HG03060 (cell line): ENCODE measurements around the gene TTC28.

ENCODE experiments used
- ATAC-seq: cut with Tn5 transposase; IDR thresholded peaks from one replicate; pipeline ENCODE4 v1.9.1; 2021; ENCODE audit warnings: low read depth, moderate number of reproducible peaks; ENCODE audit not compliant: unreplicated experiment

Gene TTC28

DNA sequence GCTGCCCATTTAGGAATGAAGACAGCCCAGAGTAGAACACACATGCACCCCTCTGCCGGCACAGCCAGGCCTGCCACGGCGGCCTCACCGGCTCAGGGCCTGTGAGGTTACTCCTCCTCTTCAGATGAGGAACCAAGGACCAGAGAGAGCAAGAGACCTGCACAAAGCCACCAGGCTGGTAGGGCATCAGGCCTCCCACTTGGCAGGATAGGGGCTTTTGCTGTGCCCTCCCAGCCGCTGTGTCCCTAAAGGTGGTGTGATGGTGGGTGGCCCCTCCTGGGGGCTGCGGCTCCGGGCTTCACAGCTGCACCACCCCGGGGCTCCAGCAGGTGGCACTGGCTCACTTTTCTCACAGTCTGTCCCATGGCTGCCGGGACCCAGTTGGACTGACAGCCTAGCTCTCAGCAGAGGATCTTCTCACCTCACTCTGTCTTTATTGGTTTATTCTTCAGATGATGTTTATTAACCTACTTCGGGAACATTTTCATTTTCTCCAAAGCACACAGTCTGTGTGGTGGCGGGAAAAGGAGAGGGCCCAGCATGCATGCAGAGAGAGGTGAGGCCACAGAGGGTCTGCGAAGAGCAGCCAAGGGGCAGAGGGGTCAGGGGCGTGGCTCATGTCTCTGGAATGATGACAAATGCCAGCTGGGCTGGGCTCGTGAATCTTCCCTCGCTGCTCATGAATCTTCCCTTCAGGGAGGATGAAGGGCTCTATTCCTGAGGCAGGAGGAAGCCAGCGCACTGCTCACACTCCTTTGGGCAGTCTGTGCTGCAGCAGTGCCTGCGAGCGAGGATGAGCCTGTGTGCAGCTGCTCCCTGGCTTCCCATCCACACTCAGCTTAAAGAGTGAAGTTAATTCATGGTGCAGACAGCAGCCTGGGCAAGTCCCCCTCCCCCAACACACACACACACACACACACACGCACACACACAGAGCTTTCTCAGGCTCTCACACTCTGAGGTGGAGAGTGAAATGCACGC is 659.5 kb downstream of the TTC28 start:
- no peak for ATAC-seq

DNA sequence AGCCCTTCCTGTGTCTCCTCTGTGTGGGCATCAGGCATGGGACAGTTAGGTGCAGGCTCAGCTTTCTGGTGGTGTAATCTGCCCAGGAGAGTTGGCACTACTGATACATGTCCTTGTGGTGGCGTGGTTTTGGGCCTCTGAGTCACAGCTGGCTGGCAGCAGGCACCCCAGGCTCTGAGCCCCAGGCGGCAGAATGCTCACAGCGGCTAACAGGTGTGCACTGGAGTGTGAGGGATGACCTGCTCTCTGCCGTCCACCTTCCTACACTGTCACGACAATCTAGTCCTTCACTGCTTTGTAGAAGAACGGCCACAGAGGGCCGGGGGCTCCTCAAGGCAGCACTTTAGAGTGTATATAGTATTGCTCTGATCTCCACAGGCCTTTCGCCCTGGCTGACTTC is 660.3 kb downstream of the TTC28 start:
- no peak for ATAC-seq

DNA sequence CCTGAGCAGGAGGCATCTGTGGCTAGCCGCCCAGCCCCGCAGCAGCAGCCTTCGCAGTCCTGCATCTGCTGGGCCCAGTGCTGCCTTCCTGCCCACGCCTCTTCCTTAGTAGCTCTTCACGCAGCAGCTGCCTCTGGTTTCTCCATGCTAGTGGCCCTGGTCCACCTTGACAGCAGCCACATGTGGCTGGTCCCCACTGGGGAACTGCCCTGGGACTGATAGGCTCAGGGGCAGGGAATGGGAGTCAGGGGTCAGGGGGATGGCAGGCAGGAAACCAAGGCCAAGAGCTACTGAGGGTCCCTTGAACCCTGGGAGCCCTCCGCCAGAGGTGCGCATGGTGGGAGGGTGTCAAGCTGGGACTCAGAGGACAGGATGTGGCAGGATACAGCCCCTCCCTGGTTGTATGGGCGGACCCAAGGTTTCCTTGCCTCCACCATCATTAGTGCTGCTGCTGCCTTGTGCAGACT is 661.1 kb downstream of the TTC28 start:
- ATAC-seq, result no peak

DNA sequence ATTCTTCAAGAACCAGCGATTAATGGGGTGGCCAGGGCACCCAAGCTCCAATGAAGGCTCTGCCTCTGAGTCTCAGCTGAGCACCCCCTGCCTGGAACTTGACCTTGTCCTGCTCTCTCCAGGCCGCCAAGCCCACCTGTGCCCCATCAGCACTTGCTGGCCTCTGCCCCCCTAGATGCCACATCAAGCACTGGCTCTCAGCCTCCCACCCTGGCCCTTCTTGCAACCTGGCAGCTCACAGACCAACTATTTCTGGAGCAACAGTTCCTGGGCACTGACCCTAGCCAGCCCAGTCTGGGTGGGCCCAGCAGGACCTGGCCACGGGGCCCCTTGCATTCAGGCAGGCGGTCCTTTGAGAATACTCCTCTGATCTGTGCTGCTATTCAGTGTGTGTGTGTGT is 661.8 kb downstream of the TTC28 start:
- ATAC-seq, result no peak

DNA sequence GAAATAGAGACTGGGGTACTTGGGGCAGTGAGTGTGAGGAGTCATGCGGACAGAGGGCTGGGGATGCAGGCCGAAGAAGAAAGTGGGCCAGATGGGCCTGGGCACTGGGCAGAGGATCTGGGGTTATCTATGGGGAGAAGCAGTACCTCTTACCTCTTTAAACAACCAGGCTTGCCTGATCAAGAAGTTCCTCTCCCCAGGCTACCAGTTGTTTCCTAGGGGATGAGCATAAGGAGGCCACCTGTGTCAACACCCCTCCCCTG is 662.2 kb downstream of the TTC28 start:
- no peak for ATAC-seq

DNA sequence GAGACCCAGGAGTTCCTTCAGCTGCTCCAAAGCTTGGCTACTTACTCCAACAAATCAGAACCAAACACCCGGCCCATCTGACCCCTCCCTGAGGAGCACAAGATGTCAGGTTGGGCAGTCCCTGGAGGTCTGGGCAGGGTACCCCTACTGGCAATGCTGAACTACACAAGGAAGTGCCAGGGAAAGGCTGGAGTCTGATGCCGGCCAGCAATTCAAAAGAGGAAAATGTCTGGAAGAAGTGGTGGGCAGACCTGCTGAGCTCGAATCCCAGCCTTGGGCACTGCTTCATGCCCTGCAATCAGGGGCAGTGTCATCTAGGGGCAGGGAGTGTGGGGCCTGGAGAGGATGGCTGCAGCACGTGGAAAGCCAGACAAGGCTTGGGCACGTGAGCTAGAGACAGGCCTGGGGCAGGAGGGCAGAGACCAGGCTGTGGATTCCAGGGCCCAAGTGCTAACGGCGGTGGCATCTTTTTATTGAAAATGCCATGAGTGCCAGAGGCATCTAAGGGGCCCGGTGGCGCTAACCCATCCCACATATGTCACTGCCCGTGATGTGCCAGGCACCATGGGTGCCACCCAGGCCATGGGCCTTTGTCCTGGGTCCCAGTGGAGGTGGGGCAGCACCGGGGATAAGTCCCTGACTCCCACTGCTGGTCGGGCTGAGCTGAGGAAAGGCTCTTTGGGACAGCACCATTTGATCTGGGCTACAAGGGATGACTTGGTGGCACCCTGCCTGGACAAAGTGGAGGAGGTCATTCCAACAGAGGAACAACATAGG is 662.7 kb downstream of the TTC28 start:
- ATAC-seq, result no peak

DNA sequence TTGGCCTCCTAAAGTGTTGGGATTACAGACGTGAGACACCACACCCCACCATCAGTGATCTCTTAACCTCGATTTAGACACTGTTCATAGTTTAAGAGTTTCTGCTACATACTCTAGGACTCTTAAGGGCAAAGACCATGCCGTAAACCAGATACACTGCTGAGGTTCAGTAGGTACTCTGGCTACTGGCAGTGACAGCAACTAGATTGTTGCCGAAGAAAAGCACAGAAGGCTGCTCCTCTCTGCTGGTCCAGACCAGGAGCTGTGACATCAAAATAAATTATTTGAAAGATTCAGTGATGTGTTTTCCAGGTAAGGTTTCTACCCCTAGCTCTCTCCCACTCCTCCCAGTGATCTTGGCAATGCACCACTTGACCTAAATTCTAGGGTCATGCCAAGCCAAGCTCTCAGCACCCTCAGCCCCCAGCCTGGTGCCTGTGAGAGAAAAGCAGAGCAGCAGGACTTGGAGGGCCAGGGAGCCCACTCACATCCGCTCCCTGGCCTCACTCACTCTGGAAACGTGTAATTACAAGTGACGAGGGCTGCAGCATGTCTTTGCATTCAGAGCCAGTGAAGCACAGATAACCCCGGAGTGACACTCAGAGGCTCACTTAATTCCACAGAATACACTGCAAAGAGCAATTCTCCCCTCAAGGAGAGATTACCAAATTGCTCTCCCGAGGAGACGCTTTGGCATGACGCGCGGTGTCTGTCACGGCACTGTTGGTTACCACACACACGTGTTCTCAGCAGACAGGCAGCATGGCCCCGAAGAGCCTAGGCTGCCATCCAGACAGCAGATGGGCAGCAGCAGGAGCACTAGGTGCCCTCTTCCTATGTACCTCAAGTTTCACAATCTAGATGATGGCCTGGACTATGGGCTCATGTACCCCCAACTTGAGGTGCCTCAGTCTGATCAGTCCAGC is 663.7 kb downstream of the TTC28 start:
- ATAC-seq, result no peak

DNA sequence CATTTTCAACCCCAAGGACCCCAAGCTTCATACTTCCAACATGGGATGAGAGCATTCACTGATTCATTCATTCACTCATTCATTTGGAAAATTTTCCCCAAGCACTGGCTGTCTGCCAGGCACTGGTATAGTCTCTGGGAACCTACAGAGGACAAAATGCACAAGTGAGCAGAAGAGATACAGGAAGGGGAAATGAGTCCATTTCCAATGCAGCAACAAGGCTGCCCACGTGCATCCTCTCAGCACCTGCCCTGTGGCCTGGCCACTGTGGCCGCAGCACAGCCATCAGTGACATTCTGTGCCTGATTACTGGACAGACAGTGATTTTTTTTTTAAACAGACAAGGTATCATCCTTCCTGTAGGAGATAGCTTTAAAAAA is 664.6 kb downstream of the TTC28 start:
- no peak for ATAC-seq

DNA sequence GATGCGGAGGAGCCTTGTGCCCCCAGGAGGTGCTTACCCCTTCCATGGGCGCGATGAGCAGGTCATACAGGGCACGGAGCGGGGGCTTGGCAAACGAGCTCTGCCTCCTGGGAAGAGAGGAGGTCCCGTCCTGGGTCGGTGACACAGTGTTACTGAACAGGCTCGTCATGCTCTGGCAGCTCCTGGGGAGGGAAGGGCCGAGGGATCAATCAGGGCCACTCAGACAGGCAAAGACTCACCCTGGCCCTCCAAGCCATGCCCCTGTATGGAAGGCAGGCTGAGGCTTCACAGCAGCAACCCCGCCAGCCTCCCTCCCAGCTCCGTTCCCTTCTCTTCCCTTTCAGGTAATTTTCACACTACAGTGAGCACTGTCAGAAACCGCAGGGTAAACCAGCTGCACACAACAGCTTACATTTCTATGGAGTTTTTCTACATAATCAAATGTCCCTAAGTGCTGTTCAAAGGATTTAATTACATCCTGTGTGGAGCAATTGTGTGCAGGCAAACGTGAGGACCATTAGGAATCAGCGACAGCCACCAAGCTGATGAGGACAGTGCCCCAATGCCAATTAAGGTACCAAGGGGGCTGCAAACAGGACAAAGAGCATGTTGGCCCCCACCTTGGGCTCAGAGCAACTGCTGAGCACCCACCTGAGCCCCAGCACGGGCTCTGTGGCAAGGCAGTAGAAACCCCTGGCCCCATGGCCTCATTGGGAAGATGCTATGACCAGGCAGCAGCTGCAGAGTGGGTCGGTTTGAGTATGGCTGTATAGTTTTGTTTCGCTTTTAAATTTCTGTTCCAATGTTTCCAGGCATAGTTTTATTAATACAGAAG is 665.2 kb downstream of the TTC28 start:
- ATAC-seq, result no peak

DNA sequence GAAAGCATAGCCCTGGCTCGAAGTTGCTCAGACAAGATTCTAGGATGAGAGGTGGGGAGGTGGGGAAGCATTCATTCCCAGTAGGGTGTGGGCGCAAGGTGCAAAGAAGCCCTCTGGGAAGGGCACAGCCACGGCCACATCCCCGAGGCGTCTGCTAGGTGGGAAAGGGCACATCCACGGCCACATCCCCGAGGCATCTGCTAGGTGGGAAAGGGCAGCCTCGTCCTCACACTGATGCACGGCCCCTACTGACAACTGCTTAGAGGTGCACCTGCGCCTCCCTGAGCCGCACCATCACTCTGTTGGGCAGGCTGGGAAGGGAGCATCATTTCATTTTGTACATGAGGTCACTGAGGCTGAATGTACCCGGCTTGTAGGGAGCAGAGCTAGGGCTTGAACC is 666.0 kb downstream of the TTC28 start:
- no peak for ATAC-seq

DNA sequence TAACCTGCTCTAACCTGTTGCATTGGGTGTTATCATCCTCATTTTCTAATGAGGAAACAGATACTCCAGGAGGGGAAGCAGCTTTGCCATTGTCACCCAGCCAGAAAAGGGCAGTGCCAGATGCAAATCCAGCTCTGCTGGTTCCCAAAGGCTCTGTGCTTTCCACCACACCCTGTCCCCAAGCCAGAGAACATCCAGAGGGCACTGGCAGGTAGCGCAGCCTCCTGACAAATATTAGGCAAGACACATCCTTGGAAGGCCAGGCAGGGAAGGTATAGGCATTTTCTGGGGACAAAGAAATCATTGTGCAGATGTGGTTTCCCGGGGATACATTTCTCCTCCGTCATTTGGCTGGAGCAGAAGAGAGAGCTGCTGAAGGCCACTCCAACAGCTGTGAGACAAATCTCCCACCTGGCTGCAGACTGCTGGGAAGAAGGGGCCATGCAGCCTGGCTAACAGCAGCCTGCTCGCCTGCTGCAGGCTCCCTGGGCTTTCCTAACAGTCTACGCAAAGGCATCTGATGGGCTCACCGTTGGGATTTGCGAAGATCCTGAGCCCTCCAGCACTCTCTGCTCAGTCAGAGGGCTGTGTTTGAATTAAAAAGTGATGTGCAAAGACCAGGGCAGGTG is 666.7 kb downstream of the TTC28 start:
- ATAC-seq, result no peak

DNA sequence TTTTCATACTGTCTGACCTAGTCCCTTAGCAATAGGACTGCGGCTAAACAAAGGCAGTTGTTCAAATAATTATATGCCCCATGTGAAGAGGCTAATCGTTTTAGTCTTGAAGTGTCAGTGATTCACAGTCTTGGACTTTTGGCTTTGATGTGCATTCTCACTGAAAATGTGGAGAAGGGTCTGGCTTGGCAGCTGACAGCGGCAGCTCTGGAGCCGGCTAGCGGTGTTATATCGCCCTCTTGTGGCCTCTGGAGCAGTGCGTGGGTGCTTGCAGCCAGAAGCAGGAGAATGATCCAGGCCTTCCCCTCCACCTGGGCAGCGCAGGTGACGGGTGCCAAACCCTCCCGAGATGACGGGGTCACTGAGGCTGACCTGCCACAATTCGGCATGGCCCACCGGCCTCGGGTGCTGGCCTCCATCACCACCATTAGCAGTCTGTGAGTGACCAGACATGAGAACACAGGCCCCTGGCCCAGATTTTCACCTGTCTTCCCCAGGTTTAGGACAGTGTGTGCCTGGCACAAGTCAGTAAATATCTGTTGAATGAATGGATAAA is 670.3 kb downstream of the TTC28 start:
- no peak for ATAC-seq

DNA sequence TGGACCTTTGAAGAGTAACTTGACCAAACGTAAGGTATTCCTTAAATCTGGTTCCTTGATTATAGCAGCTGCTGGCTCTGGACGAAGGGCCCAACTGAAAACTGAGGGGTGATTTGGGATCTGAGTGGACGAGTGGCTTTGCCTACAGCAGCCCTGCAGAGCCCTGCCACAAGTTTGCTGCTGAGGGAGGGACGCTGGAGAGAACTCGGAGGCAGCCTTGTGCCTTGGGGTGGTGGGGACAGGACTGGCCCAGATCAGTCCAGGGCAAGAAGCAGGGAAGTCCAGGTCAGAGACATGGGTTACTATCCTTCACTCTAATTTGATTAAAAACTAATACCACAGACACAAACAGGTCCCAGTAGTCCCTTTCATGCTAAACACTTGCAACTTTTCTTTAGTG is 671.0 kb downstream of the TTC28 start:
- no peak for ATAC-seq

DNA sequence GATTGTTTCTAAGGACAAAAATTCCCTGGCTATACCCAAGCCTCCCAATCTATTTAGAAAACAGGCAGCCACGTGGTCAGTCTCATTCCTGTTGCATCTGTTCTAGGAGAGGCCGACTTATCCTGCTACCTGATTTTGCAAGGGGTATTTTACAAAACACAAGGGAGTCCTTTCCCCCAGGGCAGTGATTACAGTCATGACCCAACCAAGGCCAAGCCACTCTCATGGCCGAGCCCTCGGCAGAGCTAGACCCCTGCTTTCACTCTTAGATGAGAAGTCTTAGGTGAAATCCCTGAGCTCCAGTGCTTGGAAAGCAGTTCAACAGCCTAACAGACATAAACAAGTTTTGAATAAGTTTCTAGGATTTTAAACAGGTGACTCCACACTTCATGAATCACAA is 671.6 kb downstream of the TTC28 start:
- no peak for ATAC-seq

DNA sequence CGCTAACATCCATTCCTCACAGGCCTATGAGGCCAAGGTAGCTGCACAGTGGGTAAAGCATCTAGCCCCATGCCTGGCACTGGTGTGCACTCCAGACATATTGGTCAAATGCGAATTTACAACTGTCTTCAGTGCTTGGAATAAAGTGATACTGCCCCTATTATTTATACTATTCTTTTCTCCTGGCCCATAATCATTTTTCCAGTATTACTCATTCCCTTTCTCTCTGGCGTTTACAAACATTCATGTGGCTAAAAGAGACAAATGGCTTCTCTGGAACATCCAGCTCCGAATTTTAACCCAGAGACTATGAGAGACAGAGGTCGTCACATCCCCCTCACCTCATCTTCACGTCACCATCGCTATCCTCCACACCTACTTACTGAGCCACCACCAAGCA is 673.4 kb downstream of the TTC28 start:
- ATAC-seq, result no peak

DNA sequence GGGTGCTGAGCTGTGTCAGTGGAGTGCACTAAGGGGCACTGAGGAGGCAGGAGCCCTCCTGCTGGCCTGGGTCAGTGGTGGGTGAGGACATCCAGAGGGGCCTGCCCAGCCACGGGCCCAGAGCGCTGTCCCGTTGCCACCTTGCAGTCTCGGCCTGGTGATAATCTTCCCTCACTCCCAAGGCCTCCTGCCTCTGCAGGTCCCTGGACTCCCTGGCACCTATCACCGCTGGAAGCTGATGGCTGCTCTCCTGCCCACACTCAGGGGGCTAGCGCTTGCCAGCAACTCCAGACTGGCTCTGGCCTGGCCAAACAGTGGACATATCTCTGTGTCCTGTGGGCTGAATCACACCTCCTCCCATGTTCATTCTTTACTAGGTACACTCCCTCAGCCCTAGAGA is 674.1 kb downstream of the TTC28 start:
- ATAC-seq, result no peak

DNA sequence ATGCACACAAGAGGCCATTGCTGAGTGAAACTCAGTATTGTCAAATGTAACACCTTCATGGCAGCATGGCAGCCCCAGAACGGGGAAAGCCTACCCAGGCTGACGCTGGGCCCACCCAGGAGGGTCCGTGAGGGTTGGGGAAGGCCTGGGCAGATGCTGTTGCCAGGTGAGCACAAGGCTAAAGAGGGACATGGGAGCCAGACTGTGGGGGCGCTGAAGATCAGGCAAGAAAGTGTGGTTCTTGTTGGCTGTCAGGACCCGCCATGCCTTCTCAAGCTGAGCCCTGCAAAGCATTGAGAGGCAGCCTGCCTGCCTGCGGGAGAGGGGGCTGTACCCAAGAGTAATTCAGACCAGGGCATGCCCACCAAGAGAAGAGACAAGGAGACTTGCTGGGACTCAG is 675.6 kb downstream of the TTC28 start:
- ATAC-seq, result no peak

DNA sequence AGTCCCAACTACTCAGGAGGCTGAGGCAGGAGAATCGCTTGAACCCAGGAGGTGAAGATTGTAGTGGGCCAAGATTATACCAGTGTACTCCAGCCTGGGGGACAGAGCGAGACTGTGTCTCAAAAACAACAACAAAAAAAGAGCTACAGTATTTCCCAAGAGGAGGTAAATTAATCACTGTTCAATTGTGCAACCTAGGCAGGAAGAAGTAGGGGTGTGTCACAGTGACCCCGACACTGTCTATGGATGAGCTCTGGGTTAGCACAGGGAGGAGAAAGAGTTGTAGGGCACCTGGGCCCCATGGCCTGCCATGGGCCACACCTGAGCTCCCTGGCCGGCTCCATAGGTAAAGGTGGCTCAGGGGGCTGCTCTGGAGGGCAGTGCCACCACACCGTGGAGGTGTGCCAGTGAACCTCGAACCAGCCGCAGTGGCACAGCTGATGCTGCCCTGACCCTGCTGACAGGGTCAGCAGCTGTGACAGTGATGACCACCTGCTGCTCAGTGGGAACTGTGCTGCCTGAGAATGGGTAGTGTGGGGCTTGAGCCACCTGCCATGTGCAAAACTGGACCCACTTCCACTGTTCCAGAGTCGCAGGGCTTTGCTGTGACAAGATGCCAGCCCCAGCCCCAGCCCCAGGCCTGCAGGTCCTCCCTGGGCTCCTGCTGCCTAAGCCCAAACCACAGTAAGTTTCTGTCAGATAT is 676.6 kb downstream of the TTC28 start:
- ATAC-seq, result no peak
